K562 (cell line): ENCODE results near the gene TLR3. TPM values are rescaled to one million over a fixed set of nuclear protein-coding genes. Genes with fewer than 3 reads are reported as not detected.

ENCODE experiments used
- ATAC-seq: fragments of 200-7000 bp; cut with Tn5 transposase; 3 replicates; pipeline ENCODE4 v1.9.1; 2020; ENCODE audit warnings: moderate library complexity
- BruUV-seq: library from RNA; stranded (reverse); fragments of 400-500 nt; replicated peaks from 2 replicates; lab custom pipeline; 2021; lab: Mats Ljungman, UMichigan
- CTCF ChIA-PET: fragments of 300-600 bp; formaldehyde crosslinking; extraction: SDS; loops from one replicate; lab custom pipeline; 2021; ENCODE audit warnings: low intra/inter-chr PET ratio; lab: Yijun Ruan, JAX
- POLR2A ChIA-PET: fragments of 300-600, 350-650 bp; sonication (Branson Sonifier 250); formaldehyde crosslinking; extraction: SDS; loops from one replicate; lab custom pipeline; 2021; ENCODE audit warnings: antibody characterized with exemption, inconsistent platforms; lab: Yijun Ruan, JAX
- DNase-seq, 4 experiments: peaks; one replicate each; pipeline versions ENCODE4 v3.0.0 to v3.0.0-alpha.2; 2011 to 2018; ENCODE audit warnings: low spot score in 3 of 4, mixed read lengths in 3 of 4; ENCODE audit errors: extremely low read depth in 1 of 4
- FAIRE-seq: peaks from 2 replicates; lab custom pipeline; 2011; peaks lifted over from hg19 to GRCh38; lab: Jason Lieb, UNC
- H2AFZ ChIP-seq: 2 replicates; pipeline ENCODE4 v1.6.0; 2011; ENCODE audit warnings: low read depth, low read length, control low read depth, inconsistent platforms
- H3K27ac ChIP-seq: fragments of 200-600 bp; 3 replicates; pipeline ENCODE4 v1.8.0; 2011; ENCODE audit warnings: low read depth, mild to moderate bottlenecking, control low read depth, inconsistent platforms, low read length, moderate library complexity, mixed read lengths; ENCODE audit errors: extremely low read depth
- H3K27me3 ChIP-seq, 2 experiments: fragments of 300-600 bp in 1 of 2; 2 replicates in 1 of 2; 3 replicates in 1 of 2; pipeline versions ENCODE4 v1.6.0 to v1.8.0; 2011; ENCODE audit warnings: inconsistent platforms in 2 of 2, low read length in 2 of 2, mild to moderate bottlenecking in 1 of 2, mixed read lengths in 1 of 2, moderate library complexity in 1 of 2; ENCODE audit not compliant: control insufficient read depth in 2 of 2, insufficient read depth in 2 of 2
- H3K36me3 ChIP-seq: fragments of 300-600 bp; 3 replicates; pipeline ENCODE4 v1.8.0; 2011; ENCODE audit warnings: mild to moderate bottlenecking, low read length, inconsistent platforms; ENCODE audit not compliant: control insufficient read depth, insufficient read depth
- H3K4me1 ChIP-seq, 2 experiments: fragments of 200-600 bp in 1 of 2; replicated peaks in 1 of 2; 2 replicates in 1 of 2; 3 replicates in 1 of 2; pipeline versions ENCODE4 v1.5.1 to v1.8.0; 2011; ENCODE audit warnings: inconsistent platforms in 2 of 2, low read length in 2 of 2, mild to moderate bottlenecking in 1 of 2, mixed read lengths in 1 of 2, moderate library complexity in 1 of 2; ENCODE audit not compliant: control insufficient read depth in 2 of 2, insufficient read depth in 2 of 2
- H3K4me2 ChIP-seq: 2 replicates; pipeline ENCODE4 v1.6.1; 2011; ENCODE audit warnings: low read length, control low read depth, inconsistent platforms, mixed read lengths; ENCODE audit not compliant: insufficient read depth
- H3K4me3 ChIP-seq: fragments of 200-600 bp; sonication (generic), shearing (Covaris generic); 2 replicates; pipeline ENCODE4 v1.5.1; 2016; ENCODE audit warnings: control low read depth, inconsistent platforms
- H3K79me2 ChIP-seq: fragments of 200-600 bp; 3 replicates; pipeline ENCODE4 v1.8.0; 2011; ENCODE audit warnings: low read length, inconsistent platforms; ENCODE audit not compliant: control insufficient read depth, insufficient read depth
- H3K9ac ChIP-seq, 2 experiments: 2 replicates each; pipeline versions ENCODE4 v1.6.0 to v1.6.1; 2011; ENCODE audit warnings: low read depth in 2 of 2, low read length in 2 of 2, control low read depth in 1 of 2, inconsistent platforms in 1 of 2, mild to moderate bottlenecking in 1 of 2, mixed read lengths in 1 of 2; ENCODE audit not compliant: insufficient read depth in 1 of 2
- H3K9me1 ChIP-seq: one replicate; pipeline ENCODE4 v1.6.0; 2011; ENCODE audit warnings: inconsistent platforms, mild to moderate bottlenecking, low read length, moderate library complexity; ENCODE audit not compliant: control insufficient read depth, insufficient read depth
- H3K9me3 ChIP-seq: replicated peaks from 2 replicates; pipeline ENCODE4 v1.5.1; 2011; ENCODE audit warnings: low read depth, low read length, inconsistent platforms; ENCODE audit not compliant: control insufficient read depth, insufficient read depth
- H4K20me1 ChIP-seq: replicated peaks from 2 replicates; pipeline ENCODE4 v1.6.1; 2011; ENCODE audit warnings: low read length, inconsistent platforms, mixed read lengths; ENCODE audit not compliant: control insufficient read depth, insufficient read depth
- ASH1L ChIP-seq: fragments of 450-650 bp; IDR thresholded peaks from 2 replicates; pipeline ENCODE4 v1.6.1; 2018; ENCODE audit warnings: borderline replicate concordance, mild to moderate bottlenecking, low read depth; ENCODE audit not compliant: partially characterized antibody
- HDGF ChIP-seq: fragments of 450-650 bp; IDR thresholded peaks from 2 replicates; pipeline ENCODE4 v1.6.1; 2016
- RBM14 ChIP-seq: fragments of 200-400 bp; formaldehyde crosslinking; IDR thresholded peaks from 2 replicates; pipeline ENCODE4 v1.6.1; 2018; ENCODE audit warnings: low read depth, mild to moderate bottlenecking, low read length, moderate library complexity, borderline replicate concordance; ENCODE audit not compliant: insufficient read depth
- SREBF2 ChIP-seq: sonication (generic); formaldehyde crosslinking; IDR thresholded peaks from 2 replicates; pipeline ENCODE4 v1.4.0; 2020; ENCODE audit warnings: mild to moderate bottlenecking, missing genetic modification reagents
- ZNF316 ChIP-seq: fragments of 450-650 bp; IDR thresholded peaks from 2 replicates; pipeline ENCODE4 v1.6.1; 2016
- WGBS: fragments of 100-300 bp; shearing (Covaris generic); methylation state at CpG from one replicate; pipeline ENCODE4 v1.1.6; 2016; ENCODE audit warnings: low coverage, mixed read lengths; ENCODE audit not compliant: insufficient coverage; ENCODE audit errors: missing lambda C conversion rate; 5-methylcytosine and 5-hydroxymethylcytosine counted together
- in situ Hi-C: fragments of 300-500 bp; cut with MboI; formaldehyde crosslinking; loops from 4 replicates; pipeline ENCODE4 v1.15.0; 2018; ENCODE audit warnings: inconsistent platforms, mixed read lengths
- intact Hi-C: fragments of 100-400 bp; cut with micrococcal nuclease; formaldehyde crosslinking; loops from 2 replicates; pipeline ENCODE4 v1.14.2; 2022
- polyA plus RNA-seq, 8 experiments: library from polyadenylated mRNA; depleted of rRNA in 4 of 8; stranded (reverse) in 5 of 8; unstranded in 3 of 8; fragments of >200 nt; fragmentation: Nextera tagmentation in 2 of 8; fragmentation: Illumina TruSeq in 1 of 8; extraction: Ambion mirVana in 2 of 8; extraction: Trizol in 1 of 8; gene quantifications; 2 replicates each; pipeline versions ENCODE4 v1.2.1 to v1.2.3, GENCODE V29; 2011 to 2014; ENCODE audit warnings: inconsistent platforms in 1 of 8, missing spikeins in 1 of 8
- total RNA-seq, 7 experiments: library from RNA; depleted of rRNA in 6 of 7; stranded (reverse); fragments of >200 nt in 6 of 7; fragmentation: Illumina TruSeq in 2 of 7; extraction: Trizol in 2 of 7; gene quantifications; 2 replicates each; pipeline versions ENCODE4 v1.2.1 to v1.2.3, GENCODE V29; 2011 to 2021; ENCODE audit warnings: low replicate concordance in 1 of 7

Gene TLR3
- total and polyA plus RNA-seq, 9 of the 15 experiments (the other 6 are each of a cell fraction or from before 2014, with no cell fraction given), result 0.01 TPM; not detected in 8

DNA sequence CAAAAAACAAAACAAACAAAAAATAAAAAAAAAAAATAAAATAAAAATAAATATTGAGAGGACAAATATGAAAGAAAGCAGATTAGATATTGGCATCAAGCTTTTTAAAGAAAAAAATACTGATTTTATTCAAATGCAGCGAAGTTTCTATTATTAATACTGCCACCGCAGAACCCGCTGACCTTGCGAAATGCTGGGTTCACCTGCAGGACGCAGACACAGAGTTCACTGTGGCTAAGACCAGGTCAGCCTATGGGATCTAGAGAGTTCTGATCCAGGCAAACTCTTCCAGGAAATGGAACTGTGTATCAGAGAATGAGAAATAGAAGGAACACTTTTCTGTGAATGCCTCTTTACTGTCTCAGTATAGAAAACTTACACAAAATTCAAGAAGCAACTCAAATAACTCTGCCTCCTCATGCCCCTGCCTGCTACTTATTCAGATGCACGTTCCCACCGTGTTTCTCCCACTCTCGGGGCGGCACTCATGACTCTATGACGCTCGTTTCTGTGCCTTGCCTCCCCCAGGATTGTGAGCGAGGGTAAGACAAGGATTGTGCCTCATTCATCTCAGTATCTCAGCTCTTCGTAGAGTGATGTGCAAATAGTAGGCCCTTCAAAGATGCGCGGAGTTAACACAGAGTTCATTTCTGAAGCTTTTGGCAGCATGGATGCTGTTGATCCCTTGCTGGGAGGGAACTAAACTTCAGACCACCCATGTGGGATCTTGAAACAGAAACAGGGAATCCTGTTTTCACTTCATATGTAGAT lies 44.1 kb upstream of the TLR3 start:
- Histone ChIP-seq H3K9me3 (no peaks in the 10 kb centered on the region), H3K27ac (no peak overlapping the region; the same call in 2 of the 3 replicates), H3K4me3 (no peak overlapping the region), H3K27me3 (peaks cover 20 to 47% of the 10 kb centered on the region in 2 experiments; a peak in 4 of 5 replicates), H3K9me1 (no peaks in the 10 kb centered on the region), H2AFZ (no peak overlapping the region), H3K9ac (no peak overlapping the region), H4K20me1 (no peaks in the 10 kb centered on the region; the same call in 1 of the 2 replicates), H3K4me2 (no peak overlapping the region), H3K4me1 (no peaks in the 10 kb centered on the region), H3K79me2 (no peaks in the 10 kb centered on the region), H3K36me3 (no peaks in the 10 kb centered on the region)
- in situ Hi-C loops (loop anchor here (10.0 to 25.0 kb wide), 2 partner anchors 370 to 988 kb away; no protein-coding TSS in a partner anchor), intact Hi-C loops (loop anchor here (5.0 kb wide), 1 partner anchor 383 kb away; no protein-coding TSS in a partner anchor)
- DNase-seq, result no peak
- ChIA-PET POLR2A (no interaction called here), CTCF (no interaction called here)
- WGBS, result 5% methylated on average over 15 of the region's 15 CpGs
- no peak for ATAC-seq
- no peak for TF ChIP-seq SREBF2
- 0 out of 2 replicates have a peak, but pooled peaks have one; percentile 7 for TF ChIP-seq ZNF316
- no TSS peak for BruUV-seq
- FAIRE-seq, result no peak

DNA sequence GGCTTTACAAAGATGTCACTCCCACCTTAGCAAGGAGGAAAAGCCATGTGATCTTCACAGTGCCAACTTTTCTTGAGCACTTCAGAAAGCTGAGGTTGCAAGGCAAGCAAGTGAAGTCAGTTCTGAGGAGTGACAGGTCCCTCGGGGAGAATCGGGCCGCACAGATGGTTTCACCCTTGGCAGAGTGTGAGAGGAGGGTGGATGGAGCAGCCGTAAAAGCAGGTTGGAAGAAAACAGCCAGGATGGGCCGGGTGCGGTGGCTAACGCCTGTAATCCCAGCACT lies 43.6 kb upstream of the TLR3 start:
- Histone ChIP-seq H3K4me2 (no peak overlapping the region), H3K79me2 (no peaks in the 10 kb centered on the region), H3K9me3 (no peaks in the 10 kb centered on the region), H2AFZ (no peak overlapping the region), H4K20me1 (no peaks in the 10 kb centered on the region; the same call in 1 of the 2 replicates), H3K9me1 (no peaks in the 10 kb centered on the region), H3K4me3 (no peak overlapping the region), H3K4me1 (no peaks in the 10 kb centered on the region), H3K36me3 (no peaks in the 10 kb centered on the region)
- 0% methylated on average over 7 of the region's 7 CpGs for WGBS
- POLR2A ChIA-PET, result no interaction called here
- intact Hi-C loops (no loop called here), in situ Hi-C loops (loop anchor here (10.0 to 25.0 kb wide), 2 partner anchors 371 to 988 kb away; no protein-coding TSS in a partner anchor)
- FAIRE-seq, result no peak
- no TSS peak for BruUV-seq
- TF ChIP-seq RBM14, result no peak
- no peak for TF ChIP-seq HDGF
- TF ChIP-seq ASH1L, result no peak
- TF ChIP-seq, all 486 proteins: peak for 0
- ATAC-seq (no peak), DNase-seq (no peak)
- CTCF ChIA-PET, result no interaction called here
- H3K27ac ChIP-seq, result no peak overlapping the region
- no peak overlapping the region for H3K9ac ChIP-seq
- H3K27me3 ChIP-seq, result peaks cover 22 to 47% of the 10 kb centered on the region in 2 experiments; a peak in 4 of 5 replicates
